Activated gamma-delta T cell treated with Interleukin-2 at 50 U/mL for 16 hours (primary cell): ENCODE data around the gene FAM72B.
A peak's percentile ranks its signal among the peaks of the same experiment; 100 is the strongest.
"Not testable (repeated sequence)": the region's sequence is repeated elsewhere in the genome, so short reads cannot be mapped to it uniquely, and the experiment has no call there.

Source experiments
- DNase-seq: peaks from one replicate; pipeline ENCODE4 v3.0.0-alpha.2; 2020

Gene FAM72B

DNA sequence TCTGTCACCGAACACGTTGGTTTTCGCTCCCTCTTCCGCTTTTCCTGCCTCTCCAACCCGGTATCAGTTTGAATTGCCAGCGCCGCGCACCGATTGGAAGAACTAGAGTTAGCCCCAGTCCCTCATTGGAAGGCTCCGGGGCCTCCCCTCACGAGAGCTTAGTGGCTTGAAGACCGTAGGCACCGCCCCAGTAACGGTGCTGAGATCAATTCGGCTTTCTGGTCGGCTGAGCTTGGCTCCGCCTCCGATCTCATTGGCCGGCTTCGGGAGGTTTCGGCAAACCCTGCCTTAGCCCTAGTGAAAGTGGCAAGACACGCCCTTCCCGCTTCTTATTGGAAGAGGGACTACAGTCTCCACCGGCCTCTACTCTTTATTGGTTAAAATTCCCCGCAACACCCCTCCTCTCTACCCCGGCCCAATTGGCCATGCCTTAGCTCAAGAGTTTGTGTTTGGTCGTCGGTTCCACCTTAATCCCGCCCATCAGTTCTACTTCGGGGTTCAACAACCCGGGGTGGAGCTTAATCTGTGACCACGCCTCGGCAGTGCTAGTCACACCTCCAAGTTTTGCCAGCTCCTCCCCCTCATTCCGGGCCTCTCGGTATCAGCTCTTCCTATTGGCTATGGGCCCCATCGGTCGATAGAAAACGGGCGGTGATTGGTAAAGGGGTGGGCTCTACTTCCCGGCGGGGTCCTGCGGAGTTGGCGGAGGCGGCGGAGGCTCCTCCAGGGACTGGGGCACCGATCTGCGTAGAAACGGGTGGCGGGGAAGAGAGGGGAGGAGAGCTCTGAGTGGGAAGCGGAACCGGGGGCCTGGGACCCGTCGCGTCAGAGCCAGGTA, at the start of gene FAM72B, which contains the start of gene SRGAP2C:
TSS of gene FAM72B (minus strand) at position 51 of the 838 bp plus-strand sequence. CDS start 851 bp downstream, outside the sequence.
TSS of gene SRGAP2C (plus strand) at position 686 of the 838 bp plus-strand sequence. CDS start 2,472 bp downstream, outside the sequence.
- DNase-seq = peak; percentile 87

DNA sequence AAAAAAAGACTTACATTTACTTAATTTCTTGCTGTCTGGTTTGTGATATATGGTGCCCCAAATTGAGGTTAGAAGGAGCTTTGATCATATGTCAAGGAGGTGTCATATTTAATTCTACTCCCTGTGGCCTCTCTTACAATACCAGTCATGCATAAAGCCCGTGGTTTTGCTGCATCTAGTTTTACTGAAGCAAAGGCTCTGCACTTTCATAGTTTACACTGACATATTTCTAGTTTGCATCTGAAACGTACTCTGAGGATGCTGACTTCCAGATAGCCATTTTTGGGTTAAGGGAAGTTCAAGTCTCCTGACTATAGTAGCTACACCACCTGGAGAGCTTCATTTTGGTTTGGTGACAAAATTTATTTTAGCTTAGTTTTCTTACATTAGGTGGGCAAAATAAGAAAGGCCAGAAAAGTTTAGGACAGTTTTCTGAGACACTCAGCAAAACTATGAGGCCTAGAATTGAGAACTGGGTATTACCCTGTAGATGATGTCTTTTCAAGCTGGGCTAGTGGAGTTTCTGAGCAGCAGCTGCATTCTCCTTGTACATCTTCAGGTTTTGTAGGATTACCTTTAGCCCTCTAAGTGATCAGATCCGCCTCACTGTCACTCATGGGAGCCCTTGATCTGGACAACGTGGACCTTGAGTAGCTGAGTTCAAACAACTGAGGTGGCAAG, 48.4 kb upstream of the FAM72B start:
- DNase-seq = not testable (repeated sequence)

DNA sequence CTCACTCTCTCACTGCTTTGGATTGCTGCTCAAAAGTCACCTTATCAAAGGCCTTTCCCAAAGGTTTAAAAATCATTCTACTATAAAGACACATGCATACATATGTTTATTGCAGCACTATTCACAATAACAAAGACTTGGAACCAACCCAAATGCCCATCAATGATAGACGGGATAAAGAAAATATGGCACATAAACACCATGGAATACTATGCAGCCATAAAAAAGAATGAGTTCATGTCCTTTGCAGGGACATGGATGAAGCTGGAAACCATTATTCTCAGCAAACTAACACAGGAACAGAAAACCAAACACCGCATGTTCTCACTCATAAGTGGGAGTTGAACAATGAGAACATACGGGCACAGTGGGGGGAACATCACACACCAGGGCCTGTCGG, 46.5 kb upstream of the FAM72B start:
- DNase-seq = not testable (repeated sequence)

DNA sequence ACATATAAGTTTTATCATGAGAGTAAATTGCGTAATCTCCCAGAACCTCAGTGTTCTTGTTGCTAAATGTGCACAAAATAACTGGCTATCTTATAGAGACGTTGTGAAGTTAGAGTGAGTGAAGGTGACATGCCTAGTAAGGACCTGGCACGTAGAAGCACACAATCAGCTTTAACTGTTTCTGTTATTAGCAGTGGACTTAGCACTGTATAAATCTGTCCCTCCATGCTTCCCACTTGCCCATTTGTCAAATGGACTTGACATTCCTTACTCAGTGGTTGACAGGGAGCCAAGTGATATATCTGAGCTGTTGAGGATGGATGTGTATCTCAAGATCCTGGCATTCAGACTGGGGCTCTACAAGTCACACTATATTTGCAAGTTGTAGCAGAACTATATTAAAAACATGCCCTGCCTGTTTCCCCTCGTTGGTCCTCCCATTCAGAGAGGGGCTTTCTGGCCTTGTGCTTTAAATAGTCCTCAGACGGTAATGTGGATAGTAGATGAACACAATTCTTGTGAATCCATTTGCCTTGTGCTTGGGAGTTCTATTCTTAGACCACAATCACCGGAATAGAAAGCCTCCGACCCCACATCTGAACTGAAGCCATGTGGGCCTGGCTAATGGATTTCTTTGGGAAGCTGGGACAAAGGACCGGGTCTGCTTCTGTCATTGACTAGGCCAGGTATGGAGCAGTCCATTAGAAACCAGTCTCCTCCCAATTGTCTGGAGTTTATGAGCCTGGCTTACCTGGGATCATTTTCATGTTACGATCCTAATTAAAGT, 43.6 kb upstream of the FAM72B start:
- not testable (repeated sequence) for DNase-seq

DNA sequence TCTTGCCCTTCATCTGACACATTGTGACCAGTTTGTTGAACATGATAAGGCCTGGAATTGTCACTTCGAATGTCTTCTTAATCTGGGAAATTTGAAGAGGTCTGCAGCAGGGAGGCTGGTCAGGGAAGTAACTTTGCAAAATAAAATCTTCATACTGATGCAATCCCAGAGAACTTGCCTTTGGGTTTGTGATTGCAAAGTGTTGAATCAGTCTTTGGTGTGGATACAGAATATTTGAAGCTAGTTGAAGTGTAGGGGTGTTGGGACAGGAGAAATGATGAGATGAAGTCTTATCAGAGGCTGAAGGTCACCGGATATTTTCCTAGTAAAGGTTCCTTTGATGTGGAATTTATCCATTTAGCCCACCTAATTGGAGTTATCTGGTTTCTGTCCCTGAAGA, 42.8 kb upstream of the FAM72B start:
- DNase-seq = not testable (repeated sequence)

DNA sequence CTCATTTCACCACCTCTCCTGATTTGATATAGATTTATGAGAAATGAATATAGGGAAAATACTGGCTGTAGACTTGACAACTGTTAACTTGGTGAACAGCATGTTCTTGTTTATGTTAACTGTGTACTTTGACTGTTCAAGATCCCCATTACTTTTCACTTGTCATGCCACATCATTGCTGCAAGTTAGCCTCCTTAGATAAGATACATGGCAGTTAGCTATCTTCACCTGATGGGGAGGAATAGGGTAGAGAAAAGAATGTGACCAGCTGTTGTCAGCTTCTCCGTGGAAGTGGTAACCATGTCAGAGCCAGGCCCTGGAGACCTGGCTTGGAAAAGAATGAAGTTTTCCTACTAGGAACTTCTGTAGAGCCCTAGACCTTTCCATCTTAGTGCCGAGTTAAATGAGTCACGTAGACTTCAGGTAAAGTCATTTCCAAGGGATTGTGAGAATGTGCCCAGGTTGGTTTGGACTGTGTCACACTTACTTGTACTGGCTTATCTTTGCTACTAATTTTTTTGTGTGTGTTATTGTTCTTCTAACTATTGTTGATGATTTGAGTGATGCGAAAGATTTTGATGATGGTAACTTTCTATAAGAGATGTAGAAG, 42.3 kb upstream of the FAM72B start:
- DNase-seq = not testable (repeated sequence)

DNA sequence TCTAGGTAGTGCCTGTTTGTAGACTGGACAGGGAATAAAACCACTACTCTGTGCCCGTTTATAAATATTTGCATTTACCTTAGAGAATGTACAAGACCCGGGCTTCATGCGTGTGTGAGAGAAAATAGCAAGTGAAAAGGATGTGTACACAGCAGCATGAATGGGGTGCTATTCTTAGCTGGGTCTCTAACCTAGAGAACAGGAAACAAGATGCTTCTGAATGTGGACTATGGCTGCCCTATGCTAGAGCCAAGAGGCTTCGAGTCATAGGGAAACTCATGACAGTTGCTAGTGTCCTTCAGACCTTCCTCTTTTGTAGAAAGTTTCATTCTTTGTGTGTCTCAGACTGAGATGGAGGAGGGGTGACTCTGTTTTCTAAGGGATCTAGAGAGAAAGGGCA, 40.6 kb upstream of the FAM72B start:
- DNase-seq = not testable (repeated sequence)

DNA sequence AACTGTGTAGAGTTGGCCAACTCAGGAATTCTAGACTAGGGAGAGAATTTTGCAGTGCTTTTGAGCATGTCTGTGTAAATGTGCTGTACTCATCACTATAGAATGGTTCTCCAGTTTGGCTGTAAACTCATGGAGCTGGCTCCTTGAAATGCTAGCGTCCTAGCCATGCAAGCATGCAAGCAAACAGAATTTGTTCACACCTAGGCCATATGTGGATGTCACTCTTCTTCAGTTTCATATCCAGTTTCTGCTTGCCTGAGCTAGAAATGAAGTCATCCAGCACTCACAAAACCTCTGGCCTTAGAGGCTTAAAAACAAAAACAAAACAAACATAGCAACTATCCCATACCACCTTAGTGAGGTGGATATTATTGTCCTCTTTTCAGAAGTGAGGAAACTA, 37.6 kb upstream of the FAM72B start:
- not testable (repeated sequence) for DNase-seq

DNA sequence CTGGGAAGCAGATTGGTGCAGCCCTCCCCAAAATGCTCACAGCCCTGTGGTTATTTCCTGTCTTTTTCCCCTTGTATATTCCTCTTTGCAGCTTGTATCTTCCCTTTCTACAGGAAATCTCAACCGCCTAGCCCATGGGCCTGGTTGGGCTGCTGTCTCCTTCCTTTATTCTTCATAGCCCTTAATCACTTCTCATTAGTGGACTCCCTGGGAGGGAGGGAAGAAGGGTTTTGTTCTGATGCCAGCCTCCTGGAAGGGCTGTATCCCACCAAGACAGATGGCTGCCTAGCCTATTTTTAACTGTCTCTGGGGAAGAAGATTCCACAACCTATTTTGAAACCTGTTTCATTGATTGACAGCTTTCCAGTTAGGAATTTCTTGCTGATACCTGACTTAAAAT, 32.5 kb upstream of the FAM72B start:
- DNase-seq = not testable (repeated sequence)

DNA sequence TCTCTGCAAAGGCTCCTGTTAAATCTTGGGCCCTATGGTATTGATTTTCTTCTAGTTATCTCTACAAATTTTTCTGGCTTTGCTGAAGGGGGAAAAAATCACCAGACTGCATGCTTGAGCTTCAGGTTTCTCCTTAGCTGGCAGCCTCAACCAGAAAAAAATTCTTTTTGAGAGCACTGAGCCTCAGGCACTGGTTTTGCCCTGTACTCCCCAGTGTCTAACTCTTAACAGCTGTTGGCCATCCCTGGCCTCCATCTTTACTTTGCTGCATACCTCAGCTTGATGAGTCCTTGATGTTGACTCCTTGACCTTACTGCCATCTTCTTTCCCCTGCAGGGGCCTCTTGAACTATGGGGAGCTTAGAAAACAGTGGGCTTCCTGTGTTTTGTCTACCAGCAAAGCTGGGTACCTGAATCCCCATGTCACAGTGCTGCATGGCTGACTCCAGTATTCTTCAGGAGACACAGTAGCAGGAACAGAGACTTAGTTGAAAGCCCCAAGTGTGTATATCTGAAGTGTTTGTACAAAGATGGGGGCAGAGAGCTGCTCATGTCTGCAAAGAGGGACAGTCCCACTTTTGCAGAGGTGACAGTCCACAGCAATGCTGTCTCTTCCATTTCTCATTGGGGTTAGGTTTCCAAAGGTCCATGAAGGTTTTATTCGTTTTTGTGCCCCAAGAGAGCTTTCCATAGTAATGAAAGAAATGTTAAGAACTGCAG, 31.7 kb upstream of the FAM72B start:
- not testable (repeated sequence) for DNase-seq

DNA sequence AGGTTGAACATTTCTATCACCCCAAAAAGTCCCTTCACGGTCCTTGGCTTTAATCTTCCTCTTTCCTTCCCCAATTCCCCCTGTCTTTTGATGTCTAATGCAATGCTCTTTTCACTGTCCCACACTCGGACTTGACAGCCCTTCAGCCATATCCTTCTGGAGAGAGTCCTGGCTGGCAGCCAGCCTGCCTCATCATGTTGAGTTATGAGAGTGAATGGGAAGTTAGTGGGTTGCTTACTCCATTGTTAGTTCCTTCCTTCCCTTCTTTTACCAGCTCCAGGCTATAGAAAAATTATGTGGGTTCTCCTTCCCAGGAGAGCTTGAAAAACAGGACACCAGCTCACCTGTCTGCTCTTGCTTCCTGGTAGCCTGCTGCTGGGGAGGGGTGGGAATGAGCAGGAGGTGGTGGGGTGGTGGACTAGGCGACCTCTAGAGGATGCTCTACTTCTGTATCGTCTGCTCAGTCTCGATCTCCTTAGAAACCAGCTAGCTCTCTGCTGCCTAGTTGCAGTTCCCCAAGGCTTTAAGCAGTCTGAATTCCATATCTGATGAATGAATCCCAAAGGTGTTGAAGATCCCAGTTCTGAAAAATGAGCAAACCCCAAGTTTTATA, 30.5 kb upstream of the FAM72B start:
- DNase-seq = not testable (repeated sequence)

DNA sequence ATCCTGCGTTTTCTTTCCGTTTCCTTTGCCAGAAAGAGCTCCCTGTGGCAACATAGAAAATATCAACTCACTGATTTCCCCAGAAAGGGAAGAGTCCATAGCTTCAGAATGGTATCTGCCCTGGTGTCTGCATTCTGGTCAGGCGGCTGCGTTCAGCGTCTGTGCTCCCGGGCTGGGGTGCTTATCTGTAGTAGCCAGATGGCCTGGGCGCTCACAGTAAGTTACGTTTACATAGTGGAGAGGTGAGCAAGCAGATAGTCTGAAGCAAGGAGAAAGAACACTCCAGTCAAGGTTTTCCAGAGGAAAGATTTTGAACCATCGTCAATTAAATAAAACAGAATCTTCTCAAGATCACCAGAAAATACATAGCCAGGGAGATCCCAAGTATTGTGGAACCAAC, 29.4 kb upstream of the FAM72B start:
- not testable (repeated sequence) for DNase-seq

DNA sequence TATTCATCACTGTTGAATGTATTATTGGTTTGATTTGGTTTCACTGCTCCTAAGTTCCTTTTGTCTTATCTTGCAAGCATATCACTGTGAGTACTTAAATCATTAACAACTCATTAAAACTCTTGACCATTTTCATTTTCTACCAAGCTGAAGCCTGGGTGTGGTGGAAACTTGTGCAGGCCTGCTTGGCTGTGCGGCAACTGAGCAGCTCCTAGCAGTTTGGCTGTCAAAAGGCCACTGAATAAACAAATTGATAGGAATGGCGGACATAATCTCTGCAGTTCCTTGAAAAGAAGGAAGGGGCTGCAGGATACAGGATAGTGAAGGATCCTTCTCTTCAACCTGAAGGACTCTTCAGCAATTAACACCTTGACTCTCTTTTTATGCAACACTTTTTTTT, 26.6 kb upstream of the FAM72B start:
- DNase-seq = not testable (repeated sequence)

DNA sequence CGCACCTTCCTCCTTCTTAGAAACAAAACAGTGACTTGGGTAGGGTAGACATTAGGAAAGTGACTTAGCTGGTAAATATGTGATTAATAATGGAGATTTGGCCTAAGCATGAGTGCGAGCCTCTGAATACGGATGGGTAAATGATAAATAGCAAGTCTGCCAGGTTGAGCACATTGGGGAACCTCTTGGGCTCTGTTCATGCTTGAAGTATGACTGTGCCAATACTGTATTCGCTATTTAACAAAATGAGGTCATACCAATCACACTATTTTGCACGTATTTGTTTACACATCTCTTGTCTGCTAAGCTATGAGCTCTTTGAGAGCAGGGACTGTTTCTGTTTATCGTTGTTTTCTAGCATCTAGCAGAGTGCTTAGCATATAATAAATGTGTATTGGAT, 24.2 kb upstream of the FAM72B start:
- not testable (repeated sequence) for DNase-seq

DNA sequence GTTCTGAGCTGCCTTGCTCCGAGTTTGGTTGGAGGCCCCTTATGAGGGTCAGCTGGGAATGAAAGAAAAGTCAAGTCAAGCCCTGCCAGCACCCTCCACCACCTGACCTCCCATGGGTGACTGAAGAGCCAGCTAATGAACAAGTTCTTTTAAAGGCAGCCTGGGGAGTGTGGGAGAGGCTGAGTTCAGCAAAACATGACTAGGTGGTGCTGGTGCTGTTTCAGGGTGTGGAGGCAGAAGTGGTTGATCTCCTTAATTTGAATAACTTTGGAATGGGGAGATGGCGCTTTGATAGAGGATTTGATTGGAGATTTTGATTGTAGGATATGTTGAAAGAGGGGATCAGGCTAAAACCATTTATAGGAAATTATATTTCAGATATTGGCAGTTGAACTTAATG, 23.2 kb upstream of the FAM72B start:
- not testable (repeated sequence) for DNase-seq

DNA sequence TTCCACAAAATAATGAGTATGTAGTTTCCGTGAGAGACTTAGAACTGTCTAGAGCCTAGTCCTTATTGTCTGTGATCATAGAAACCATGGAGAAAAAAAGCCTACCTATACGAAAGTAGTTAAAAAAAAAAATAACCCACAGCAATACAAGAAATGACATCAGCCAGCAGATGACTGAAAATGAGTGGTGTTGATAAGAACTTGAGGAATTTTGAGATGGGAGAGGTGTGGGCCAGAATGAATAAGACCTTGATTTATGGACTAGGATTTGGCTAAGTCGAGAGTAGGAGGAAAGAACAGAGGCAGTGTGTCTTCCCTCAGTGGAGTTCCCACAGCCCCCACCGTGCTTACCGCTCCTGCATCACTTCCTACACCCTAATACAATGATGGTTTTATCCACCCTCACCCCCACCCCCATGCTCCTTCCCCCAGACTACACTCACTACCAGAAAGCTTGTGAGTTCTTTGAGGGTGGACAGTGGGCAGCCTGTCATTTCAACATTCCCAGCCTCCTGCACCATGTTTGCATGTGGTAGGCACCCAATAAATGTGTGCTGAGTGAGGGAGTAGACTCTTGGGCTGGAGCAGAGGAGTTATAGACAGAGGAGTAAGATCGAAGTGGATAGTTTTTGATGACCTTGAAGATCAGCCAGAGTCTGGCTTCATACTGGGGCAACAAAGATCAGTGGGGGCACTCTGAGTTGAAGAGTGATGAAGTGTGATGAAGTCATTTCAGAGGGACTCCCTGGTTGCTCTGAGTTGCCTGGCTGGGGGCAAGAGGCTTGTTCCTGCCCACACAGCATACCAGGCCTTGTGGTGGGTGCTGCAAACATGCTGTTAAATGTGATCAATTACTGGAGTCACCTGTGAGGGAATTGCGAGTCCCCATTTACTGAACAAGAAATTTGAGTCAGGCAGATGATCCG, 21.9 kb upstream of the FAM72B start:
- not testable (repeated sequence) for DNase-seq

DNA sequence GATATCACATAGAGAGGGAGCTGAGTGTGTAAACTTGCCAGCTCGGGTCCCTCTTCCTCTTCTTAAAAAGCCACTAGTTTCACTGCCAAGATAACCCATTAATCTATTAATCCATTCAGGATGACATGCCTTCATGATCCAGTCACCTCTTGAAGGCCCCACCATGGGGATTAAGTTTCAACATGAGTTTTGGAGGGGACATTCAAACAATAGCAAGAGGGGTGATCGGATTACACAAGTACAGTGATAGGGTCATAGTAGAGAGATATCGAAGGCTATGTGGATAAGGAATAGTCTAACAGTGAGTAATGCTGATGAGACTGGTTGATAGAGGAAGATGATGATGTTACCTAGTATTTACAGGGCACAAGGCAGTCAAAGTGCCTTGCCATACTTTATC, 18.8 kb upstream of the FAM72B start:
- not testable (repeated sequence) for DNase-seq

DNA sequence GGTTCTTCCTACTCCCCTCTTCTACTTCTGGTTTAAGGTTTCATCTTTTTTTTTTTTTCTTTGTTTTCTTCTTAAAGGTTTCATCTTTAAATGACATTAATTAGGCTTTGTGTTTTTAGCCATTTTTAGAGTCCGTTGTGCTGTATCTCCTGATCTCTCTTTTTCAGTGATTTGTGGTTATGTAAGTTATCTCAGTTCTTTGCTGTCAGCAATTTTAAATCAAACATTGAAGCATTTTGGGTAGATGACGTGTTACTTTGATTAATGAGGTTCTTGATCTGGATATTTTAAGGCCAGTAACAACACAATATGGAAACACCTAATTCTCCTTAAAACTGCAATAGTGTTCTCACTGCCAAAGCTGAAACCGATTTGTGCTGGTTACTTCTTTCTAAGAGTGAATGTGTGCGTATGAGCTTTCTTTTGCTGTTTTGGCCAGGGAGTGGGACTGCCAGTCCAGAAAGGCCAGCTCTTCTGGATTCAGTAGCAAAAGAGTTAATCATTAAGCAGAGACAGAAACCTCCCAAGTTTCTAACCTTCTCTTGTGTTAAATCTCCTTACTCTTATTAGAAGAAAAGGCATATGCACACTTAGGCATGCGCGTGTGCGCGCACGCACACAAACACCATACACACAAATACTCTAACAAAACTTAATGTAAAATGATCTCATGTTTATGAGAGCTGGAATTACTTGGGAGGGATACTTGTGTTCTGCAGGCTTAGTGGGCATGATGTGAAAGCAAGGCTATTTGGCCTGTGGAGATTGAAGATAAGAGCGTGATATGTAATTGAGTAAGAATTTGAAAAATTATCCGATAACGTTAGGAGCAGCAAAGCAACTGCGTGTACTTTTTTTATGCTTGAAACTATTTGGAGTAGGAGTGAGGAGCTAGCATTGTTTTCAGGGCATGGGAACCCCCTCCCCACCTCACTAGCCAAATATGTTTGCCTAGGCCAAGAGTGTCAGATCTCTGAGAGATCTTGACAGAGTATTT, 17.1 kb upstream of the FAM72B start:
- DNase-seq = not testable (repeated sequence)

DNA sequence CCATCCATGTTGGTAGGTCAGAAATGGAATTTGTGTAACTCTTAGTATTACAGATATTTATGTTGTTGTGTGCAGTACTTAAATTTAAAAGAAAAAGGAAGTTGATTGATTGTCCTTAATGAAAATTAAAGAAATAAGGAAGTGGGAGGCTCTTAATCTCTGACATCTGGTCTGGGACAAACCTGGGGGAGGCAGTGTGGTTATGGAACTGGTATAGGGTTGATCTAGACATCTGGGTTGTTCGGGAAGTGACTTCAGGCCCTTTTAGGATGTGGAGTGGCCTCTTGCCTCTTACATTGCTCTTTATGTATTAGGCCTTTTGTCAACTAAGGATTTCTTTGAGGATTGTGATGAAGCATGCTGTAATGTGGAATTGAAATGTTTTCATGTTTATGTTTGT, 16.1 kb upstream of the FAM72B start:
- DNase-seq = not testable (repeated sequence)
